Stimulated activated naive CD8-positive, alpha-beta T cell treated with anti-CD3 and anti-CD28 coated beads, Interleukin-15, Interleukin-2, amounts not matched to agents 100 U/mL and 50 U/mL, for 24 hours (primary cell): ENCODE results near the gene GBA3.

Experiments
- ATAC-seq: fragments of 150-1000 bp; cut with Tn5 transposase; one replicate; pipeline ENCODE4 v1.10.0; 2021
- DNase-seq: peaks from one replicate; pipeline ENCODE4 v3.0.0; 2021

GBA3 gene

GRCh38 chr4:22692736-22693135 lies at the start of gene GBA3:
TSS of gene GBA3 (plus strand) at chr4:22692937.
- no peak for ATAC-seq
- no peak for DNase-seq

DNA sequence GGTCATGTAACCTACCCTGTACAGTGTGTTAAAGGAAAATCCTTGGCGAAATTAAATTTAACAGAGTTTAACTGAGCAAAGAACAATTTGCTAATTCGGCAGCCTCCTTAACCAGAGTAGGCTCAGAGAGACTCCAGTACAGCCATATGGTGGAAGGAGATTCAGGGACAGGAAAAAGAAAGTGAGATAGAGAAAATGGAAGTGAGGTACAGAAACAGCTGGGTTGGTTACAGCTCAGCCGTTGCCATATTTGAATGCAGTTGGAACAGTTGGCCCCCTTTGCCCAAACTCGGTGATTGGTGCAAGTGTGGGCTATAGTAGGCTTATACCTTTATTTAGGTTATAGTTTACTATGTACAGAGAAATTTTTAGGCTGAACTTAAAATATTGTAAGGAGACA lies 48.8 kb upstream of the GBA3 start:
- no peak for ATAC-seq
- no peak for DNase-seq

DNA sequence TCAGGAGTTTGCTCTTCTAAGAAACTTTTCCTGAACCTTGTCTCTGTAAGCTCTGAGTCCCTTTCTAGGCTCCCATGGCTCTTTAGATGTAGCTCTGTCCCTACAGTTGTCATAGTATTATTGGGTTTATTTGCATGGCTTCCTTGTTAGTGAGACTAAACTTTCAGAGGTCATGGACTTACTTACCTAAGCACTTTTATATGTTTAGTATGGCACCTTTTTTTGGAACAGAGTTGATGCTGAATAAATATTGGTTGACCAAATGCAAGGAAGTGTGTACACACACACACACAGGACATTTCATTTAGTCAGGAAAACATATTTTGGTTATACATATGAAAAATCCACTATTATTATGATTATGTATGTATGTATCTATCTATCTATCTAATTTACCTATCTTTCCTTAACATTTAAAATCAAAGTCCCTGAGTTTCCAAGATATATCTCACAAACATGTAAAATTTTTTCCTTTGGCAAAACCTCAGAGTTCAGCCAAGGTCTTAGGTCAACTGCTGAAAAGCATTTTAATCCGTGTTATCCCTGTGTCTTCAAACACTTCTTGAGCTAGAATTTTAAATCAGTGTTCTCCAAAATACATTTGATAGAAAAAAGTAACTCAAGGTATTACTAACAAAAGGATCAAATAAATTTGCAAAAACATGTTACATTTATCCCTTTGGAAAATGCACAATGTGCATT lies 47.1 kb upstream of the GBA3 start:
- DNase-seq (no peak), ATAC-seq (no peak)

- ATAC-seq (no peak), DNase-seq (no peak)
Observed at GRCh38 chr4:22648996-22649395, 43.7 kb upstream of the GBA3 start.

DNA sequence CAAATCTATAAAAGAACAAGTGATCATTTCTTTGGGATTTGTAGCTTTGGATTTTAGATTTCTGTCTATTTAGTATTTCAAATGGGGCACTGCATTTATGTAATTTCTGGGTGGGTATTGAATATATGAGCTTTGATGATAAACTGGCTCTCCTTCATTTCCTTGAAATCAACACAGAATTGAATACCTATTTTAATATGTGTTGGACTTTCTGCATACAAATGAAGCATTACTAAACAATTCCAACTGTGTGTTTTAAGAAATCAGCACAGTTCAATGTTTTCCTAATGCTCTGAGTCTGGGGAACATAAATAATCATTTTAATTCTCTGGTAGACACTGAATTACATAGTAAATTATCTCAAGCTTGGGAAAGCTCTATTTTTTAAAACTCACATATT lies 42.0 kb upstream of the GBA3 start:
- ATAC-seq, result no peak
- no peak for DNase-seq

DNA sequence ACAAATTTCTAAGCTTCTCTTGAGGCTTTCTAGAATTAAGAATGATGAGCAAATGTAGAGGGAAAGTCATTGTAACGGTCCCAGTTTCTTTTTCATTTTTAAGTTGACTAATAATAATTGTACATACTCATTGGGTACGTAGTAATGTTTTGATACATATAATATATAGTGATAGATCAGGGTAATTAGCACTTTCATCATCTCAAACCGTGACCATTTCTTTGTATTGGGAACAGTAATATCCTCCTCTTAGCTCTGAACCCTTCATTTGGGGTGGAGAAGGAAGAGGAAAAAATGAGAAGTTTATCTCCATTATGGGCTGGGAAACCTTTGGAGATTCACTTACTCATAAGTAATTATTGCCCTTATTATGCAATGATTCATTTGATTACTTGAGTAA lies 39.0 kb upstream of the GBA3 start:
- DNase-seq (no peak), ATAC-seq (no peak)

DNA sequence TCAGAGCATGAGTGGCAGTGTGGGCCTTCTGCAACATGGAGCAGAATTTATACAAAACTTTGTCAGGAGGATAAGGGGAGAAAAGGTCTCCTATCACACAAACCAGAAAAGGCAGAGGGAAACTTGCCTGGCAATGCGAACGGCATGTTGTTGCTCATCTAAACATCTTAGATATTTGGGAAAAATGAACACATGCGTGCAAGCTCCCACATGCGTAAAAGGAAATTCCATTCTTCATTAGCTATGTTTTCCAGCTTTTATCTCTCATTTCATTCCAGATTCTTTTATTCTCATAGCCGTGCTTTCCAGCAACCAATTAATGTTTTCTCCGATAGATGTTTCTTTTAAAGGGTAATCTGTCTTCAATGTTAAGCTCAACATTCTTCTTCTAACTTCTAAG lies 31.3 kb upstream of the GBA3 start:
- DNase-seq (no peak), ATAC-seq (no peak)

DNA sequence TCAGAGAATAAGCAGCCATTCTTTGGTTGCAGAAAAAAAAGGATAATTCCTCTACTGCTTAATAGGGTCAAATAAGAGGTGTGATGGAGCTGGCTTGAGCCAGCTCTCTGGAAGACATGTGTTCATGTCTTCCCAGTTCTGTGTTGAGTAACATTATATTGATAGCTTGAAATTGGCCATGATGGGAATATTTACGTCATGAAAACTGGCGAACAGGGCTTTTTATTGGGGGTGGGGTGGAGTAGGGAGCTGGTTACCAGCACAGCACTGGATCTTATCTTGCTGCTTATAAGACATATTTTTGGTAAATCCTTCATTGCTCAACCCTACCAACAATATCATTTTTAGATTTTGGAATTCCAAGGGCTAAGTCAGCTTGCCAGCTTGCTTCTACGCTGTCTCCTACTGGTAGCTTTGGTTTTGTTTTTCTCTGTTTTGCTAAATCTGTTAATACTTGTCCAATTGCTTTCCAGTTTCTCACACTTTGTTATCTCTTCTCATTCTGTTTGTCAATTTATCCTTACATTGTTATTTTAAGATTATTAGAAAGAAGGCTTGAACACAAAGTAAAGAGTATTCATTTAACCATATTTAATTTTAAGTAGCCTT lies 25.3 kb upstream of the GBA3 start:
- no peak for DNase-seq

DNA sequence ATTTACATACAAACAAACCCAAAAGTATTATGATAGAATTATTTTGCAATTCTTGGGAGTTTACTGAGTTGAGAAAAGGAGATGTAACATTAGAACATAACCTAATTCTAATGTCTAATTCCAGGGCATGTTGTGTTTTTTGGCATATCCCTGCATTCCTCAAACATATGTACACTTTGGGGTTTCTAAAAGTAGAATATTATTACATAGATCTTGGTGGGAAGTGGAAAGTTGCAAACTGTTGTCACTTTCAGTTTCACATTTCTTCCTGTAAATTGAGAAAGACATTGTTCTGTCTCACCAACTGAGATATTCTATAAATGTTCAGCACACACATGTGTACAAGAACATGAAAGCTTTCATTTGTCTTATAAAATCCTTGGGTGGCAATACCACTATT lies 24.4 kb upstream of the GBA3 start:
- DNase-seq (no peak), ATAC-seq (no peak)

More for the DNA sequence above, 25.3 kb upstream of the GBA3 start:
- ATAC-seq, result no peak

DNA sequence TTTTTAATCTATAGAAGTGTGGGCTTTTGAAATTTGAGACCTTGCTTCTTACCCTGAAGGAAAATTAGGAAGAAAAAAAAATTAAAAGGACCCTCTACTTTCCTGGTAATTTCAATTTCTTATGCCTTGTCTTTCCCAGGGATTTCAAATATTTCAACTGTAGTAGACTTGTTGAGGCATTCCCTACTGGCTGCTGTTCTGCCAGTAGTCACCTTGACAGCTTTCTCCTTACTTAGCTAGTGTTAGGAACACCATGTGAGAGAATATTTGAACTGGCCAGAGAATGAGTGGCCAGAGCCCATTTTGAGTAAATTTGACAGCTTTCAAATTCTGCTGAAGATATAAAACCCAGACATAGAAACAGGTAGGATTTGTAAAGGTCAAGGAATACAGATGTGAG lies 24.0 kb upstream of the GBA3 start:
- ATAC-seq (no peak), DNase-seq (no peak)

- ATAC-seq, result peak; percentile 52
Observed at GRCh38 chr4:22670956-22671355, 21.8 kb upstream of the GBA3 start.

GRCh38 chr4:22672519-22672918 lies 20.2 kb upstream of the GBA3 start:
- no peak for DNase-seq
- no peak for ATAC-seq

More at GRCh38 chr4:22670956-22671355, 21.8 kb upstream of the GBA3 start:
- DNase-seq, result no peak

- ATAC-seq, result no peak
- no peak for DNase-seq
Observed at GRCh38 chr4:22672944-22673343, 19.8 kb upstream of the GBA3 start.

DNA sequence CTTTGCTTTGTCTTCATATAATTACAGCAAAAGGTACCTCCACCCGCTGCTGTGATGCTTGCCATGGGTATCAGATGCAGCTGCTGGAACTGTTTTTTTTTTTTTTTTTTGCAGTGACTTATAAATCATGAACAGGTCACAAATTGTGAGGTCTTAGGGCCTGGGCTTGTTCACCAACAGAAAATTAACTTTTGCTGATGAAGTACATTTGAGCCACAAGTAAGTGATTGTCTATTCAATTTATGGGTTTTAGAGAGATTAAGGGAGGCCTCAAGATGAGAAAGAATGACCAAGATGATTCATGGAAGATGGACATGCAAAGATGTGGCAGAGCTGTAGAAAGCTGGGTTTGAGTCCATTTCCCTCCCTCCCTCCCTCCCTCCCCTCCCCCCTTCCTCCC lies 18.0 kb upstream of the GBA3 start:
- no peak for DNase-seq

DNA sequence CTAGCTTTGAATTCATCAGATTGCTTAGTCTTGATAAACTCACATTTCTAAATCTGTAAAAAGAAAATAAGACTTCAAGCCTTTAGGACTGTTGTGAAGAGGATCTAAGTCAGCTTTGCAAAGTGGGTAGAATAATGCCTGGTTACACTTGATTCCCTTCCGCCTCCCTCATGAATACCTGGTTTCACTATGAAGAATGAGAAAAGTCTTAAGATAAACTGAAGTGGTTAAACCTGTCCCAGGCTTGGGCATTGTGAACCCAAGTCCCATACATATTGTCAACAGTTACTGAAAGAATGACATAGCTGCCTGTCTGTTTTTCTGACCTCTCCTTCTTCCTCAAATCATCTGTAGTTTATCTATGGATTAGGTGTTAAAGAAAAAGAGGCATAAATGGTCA lies 16.7 kb upstream of the GBA3 start:
- no peak for ATAC-seq

More for the DNA sequence above, 18.0 kb upstream of the GBA3 start:
- ATAC-seq, result no peak

GRCh38 chr4:22677780-22678179 lies 15.0 kb upstream of the GBA3 start:
- ATAC-seq, result no peak
- DNase-seq, result no peak

More for the DNA sequence above, 16.7 kb upstream of the GBA3 start:
- no peak for DNase-seq

GRCh38 chr4:22678940-22679854 lies 13.5 kb upstream of the GBA3 start:
- no peak for DNase-seq
- ATAC-seq, result no peak

DNA sequence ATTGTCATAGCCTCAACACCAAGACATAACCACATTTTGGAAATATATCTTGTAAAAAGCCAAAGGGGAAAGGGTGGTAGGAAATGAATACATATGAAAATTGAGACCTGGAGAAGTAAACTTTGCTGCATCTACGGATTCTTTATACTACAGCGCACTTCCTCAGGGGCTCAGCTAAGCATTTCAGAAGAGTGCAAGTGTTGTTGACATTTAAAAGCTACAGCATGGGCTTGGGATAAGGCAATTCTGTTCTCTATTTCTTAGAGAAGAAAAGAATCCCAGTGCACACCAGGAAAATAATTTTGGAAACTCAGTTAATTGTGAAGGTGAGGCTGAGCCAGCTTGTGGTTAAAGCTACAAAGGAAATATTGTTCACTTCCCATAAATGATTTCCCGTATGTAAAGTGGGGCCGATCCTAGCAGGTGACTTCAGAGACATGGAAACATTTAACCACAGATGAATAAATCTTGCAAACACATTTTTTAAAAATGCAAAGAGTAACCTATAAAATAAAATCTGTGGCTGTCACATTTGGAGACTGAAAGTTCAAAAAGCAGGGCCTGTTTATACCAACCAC lies 12.6 kb upstream of the GBA3 start:
- DNase-seq (no peak), ATAC-seq (no peak)

DNA sequence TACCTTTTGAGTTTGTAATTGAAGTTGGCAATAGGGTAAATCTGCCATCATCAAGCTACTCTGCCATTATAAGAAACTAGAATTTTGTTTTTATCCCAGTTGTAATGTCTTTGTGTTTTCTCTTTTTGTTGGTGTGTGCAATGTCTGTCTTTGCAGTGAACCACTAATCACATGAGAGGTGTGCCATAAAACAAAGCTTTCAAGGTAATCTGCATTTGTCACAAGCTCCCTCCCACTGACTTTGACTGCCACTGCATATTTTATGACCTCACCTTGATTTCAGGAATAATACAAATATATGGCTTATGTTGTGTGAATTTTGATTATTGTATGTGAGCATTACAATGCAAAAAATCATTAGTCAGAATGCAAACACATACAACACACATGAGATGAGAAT lies 9.0 kb upstream of the GBA3 start:
- DNase-seq (no peak), ATAC-seq (no peak)

DNA sequence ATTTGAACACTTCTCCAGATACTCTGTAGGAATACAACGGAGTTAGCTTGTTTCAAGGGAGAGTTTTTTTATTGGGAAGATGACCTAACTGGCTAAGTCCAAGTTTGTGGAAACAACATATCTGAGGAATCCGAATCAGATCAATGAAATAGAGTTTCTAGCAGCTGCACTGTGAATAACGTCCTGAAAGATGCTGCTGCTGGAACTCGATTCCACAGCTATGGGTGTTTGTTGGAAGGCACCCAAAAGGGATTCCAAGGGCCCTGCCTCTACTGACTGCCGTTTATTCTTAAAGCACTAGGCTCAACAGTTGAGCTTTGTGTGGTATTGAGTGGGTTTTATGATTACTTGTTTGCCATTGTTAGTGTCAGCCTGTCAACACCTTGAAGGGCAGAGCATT lies 6.6 kb upstream of the GBA3 start:
- no peak for DNase-seq
- no peak for ATAC-seq

GRCh38 chr4:22688236-22688635 lies 4.5 kb upstream of the GBA3 start:
- DNase-seq (no peak), ATAC-seq (no peak)

GRCh38 chr4:22689428-22689827 lies 3.3 kb upstream of the GBA3 start:
- ATAC-seq (no peak), DNase-seq (no peak)

- no peak for DNase-seq
- no peak for ATAC-seq
Observed at GRCh38 chr4:22695029-22695428, 2.3 kb downstream of the GBA3 start.
